H1 (cell line): ENCODE measurements around the gene HEATR1. TPM values are rescaled to one million over a fixed set of nuclear protein-coding genes. Genes with fewer than 3 reads are reported as not detected.

ENCODE experiments used
- CTCF ChIA-PET: fragments of 300-600 bp; sonication (Branson Sonifier 250); formaldehyde crosslinking; loops from one replicate; lab custom pipeline; 2021; ENCODE audit not compliant: partially characterized antibody; lab: Charles Lee
- POLR2A ChIA-PET: fragments of 300-600 bp; sonication (Branson Sonifier 250); formaldehyde crosslinking; loops from one replicate; lab custom pipeline; 2021; ENCODE audit warnings: inconsistent platforms; ENCODE audit not compliant: partially characterized antibody; lab: Charles Lee
- DNase-seq, 2 experiments: peaks; one replicate each; pipeline versions ENCODE4 v3.0.0 to v3.0.0-alpha.2; 2010 to 2022; ENCODE audit warnings: low spot score in 2 of 2, low read depth in 1 of 2, mixed read lengths in 1 of 2
- FAIRE-seq: peaks from 2 replicates; lab custom pipeline; 2011; peaks lifted over from hg19 to GRCh38; lab: Jason Lieb, UNC
- H2AFZ ChIP-seq: 2 replicates; pipeline ENCODE4 v1.8.1; 2012; ENCODE audit warnings: low read length, inconsistent platforms
- H2AK5ac ChIP-seq: 2 replicates; pipeline ENCODE4 v1.6.1; 2013; ENCODE audit warnings: low read depth, low read length
- H2BK120ac ChIP-seq: replicated peaks from 2 replicates; pipeline ENCODE3; 2013; ENCODE audit warnings: low read depth, low read length, inconsistent platforms
- H2BK12ac ChIP-seq: 2 replicates; pipeline ENCODE4 v1.6.1; 2013; ENCODE audit warnings: low read depth, low read length
- H2BK15ac ChIP-seq: 2 replicates; pipeline ENCODE4 v1.6.1; 2013; ENCODE audit warnings: low read length
- H2BK20ac ChIP-seq: 2 replicates; pipeline ENCODE4 v1.6.1; 2013; ENCODE audit warnings: low read length
- H2BK5ac ChIP-seq: 2 replicates; pipeline ENCODE4 v1.6.1; 2013; ENCODE audit warnings: low read depth, low read length
- H3K14ac ChIP-seq: 2 replicates; pipeline ENCODE4 v1.6.1; 2013; ENCODE audit warnings: inconsistent platforms; ENCODE audit not compliant: insufficient read length
- H3K18ac ChIP-seq: 2 replicates; pipeline ENCODE4 v1.6.1; 2013; ENCODE audit warnings: low read length; ENCODE audit errors: extremely low read depth
- H3K23ac ChIP-seq: 2 replicates; pipeline ENCODE4 v1.6.1; 2013; ENCODE audit warnings: inconsistent platforms; ENCODE audit not compliant: insufficient read length
- H3K23me2 ChIP-seq: 2 replicates; pipeline ENCODE4 v1.6.1; 2013; ENCODE audit warnings: low read depth, low read length
- H3K27ac ChIP-seq: 2 replicates; pipeline ENCODE4 v1.6.1; 2011; ENCODE audit warnings: low read depth, low read length, inconsistent platforms
- H3K27me3 ChIP-seq, 4 experiments: replicated peaks in 1 of 4; 1 replicate in 1 of 4; 2 replicates in 3 of 4; pipeline versions ENCODE4 v1.6.1 to v1.8.1; 2011 to 2013; ENCODE audit warnings: low read length in 3 of 4, mild to moderate bottlenecking in 3 of 4, inconsistent platforms in 2 of 4, mixed read lengths in 2 of 4, moderate library complexity in 1 of 4; ENCODE audit not compliant: control insufficient read depth in 3 of 4, insufficient read depth in 3 of 4; ENCODE audit errors: extremely low read depth in 1 of 4
- H3K36me3 ChIP-seq, 4 experiments: 2 replicates each; pipeline versions ENCODE4 v1.6.1 to v1.8.1; 2011 to 2013; ENCODE audit warnings: mild to moderate bottlenecking in 4 of 4, low read length in 3 of 4, moderate library complexity in 2 of 4, control low read depth in 1 of 4, inconsistent platforms in 1 of 4; ENCODE audit not compliant: insufficient read depth in 4 of 4, control insufficient read depth in 2 of 4
- H3K4ac ChIP-seq: replicated peaks from 2 replicates; pipeline ENCODE3; 2013; ENCODE audit warnings: low read length, low read depth, mixed read lengths, inconsistent platforms; ENCODE audit not compliant: insufficient read length
- H3K4me1 ChIP-seq, 4 experiments: replicated peaks in 1 of 4; 1 replicate in 1 of 4; 2 replicates in 3 of 4; pipeline versions ENCODE4 v1.6.1 to v1.8.1; 2011 to 2013; ENCODE audit warnings: low read length in 3 of 4, inconsistent platforms in 2 of 4, mixed read lengths in 1 of 4; ENCODE audit not compliant: insufficient read depth in 4 of 4, control insufficient read depth in 3 of 4
- H3K4me2 ChIP-seq, 2 experiments: 2 replicates each; pipeline versions ENCODE4 v1.6.1 to v1.8.1; 2011 to 2013; ENCODE audit warnings: low read depth in 2 of 2, low read length in 2 of 2, control low read depth in 1 of 2, inconsistent platforms in 1 of 2, mild to moderate bottlenecking in 1 of 2; ENCODE audit not compliant: insufficient read depth in 1 of 2
- H3K4me3 ChIP-seq, 4 experiments: fragments of 200-600, 300-600 bp in 1 of 4; sonication (generic), shearing (Covaris generic), sonication (Bioruptor Twin) in 1 of 4; 2 replicates each; pipeline versions ENCODE4 v1.5.1 to v1.8.1; 2011 to 2016; ENCODE audit warnings: low read length in 4 of 4, low read depth in 3 of 4, control low read depth in 2 of 4, inconsistent platforms in 2 of 4, mild to moderate bottlenecking in 2 of 4, mixed read lengths in 1 of 4, moderate library complexity in 1 of 4; ENCODE audit not compliant: insufficient read depth in 2 of 4; ENCODE audit errors: extremely low read depth in 1 of 4
- H3K56ac ChIP-seq: replicated peaks from 2 replicates; pipeline ENCODE3; 2013; ENCODE audit warnings: low read depth, mild to moderate bottlenecking, mixed read lengths, low read length, inconsistent platforms; ENCODE audit not compliant: insufficient read length
- H3K79me1 ChIP-seq: 2 replicates; pipeline ENCODE4 v1.6.1; 2013; ENCODE audit warnings: low read depth, low read length, control low read depth
- H3K79me2 ChIP-seq, 2 experiments: 2 replicates each; pipeline versions ENCODE4 v1.6.1 to v1.8.1; 2012 to 2013; ENCODE audit warnings: low read length in 2 of 2, mild to moderate bottlenecking in 2 of 2, inconsistent platforms in 1 of 2; ENCODE audit not compliant: insufficient read depth in 2 of 2, control insufficient read depth in 1 of 2
- H3K9ac ChIP-seq, 4 experiments: replicated peaks in 1 of 4; 1 replicate in 1 of 4; 2 replicates in 3 of 4; pipeline versions ENCODE4 v1.6.1 to v1.8.1; 2011 to 2013; ENCODE audit warnings: low read depth in 3 of 4, low read length in 3 of 4, control low read depth in 2 of 4, mild to moderate bottlenecking in 2 of 4, moderate library complexity in 2 of 4, inconsistent platforms in 1 of 4; ENCODE audit errors: extremely low read depth in 1 of 4
- H3K9me3 ChIP-seq, 2 experiments: 2 replicates each; pipeline versions ENCODE4 v1.6.1 to v1.8.1; 2012 to 2013; ENCODE audit warnings: mild to moderate bottlenecking in 2 of 2, moderate library complexity in 2 of 2, control low read depth in 1 of 2, inconsistent platforms in 1 of 2, low read depth in 1 of 2, low read length in 1 of 2, mixed read lengths in 1 of 2; ENCODE audit not compliant: insufficient read depth in 2 of 2
- H4K20me1 ChIP-seq, 2 experiments: replicated peaks in 1 of 2; 2 replicates each; pipeline versions ENCODE3 to v1.8.1; 2011 to 2013; ENCODE audit warnings: inconsistent platforms in 2 of 2, low read length in 2 of 2, mild to moderate bottlenecking in 1 of 2; ENCODE audit not compliant: insufficient read depth in 2 of 2, control insufficient read depth in 1 of 2
- H4K5ac ChIP-seq: 2 replicates; pipeline ENCODE4 v1.6.1; 2013; ENCODE audit warnings: low read length, low read depth, mixed read lengths, inconsistent platforms; ENCODE audit not compliant: insufficient read length
- H4K8ac ChIP-seq: 2 replicates; pipeline ENCODE4 v1.8.0; 2013; ENCODE audit warnings: mild to moderate bottlenecking, moderate library complexity, low read length, inconsistent platforms; ENCODE audit not compliant: insufficient read depth; ENCODE audit errors: extremely low read depth
- H4K91ac ChIP-seq: replicated peaks from 2 replicates; pipeline ENCODE3; 2013; ENCODE audit warnings: low read length, mixed read lengths, inconsistent platforms; ENCODE audit not compliant: insufficient read length
- ATF2 ChIP-seq: IDR thresholded peaks from 2 replicates; pipeline ENCODE4 v1.6.1; 2012; ENCODE audit warnings: low read length, inconsistent platforms
- CBX8 ChIP-seq: fragments of 300-800, 300-1000 bp; sonication (generic); IDR thresholded peaks from 2 replicates; pipeline ENCODE4 v1.7.1; 2016; ENCODE audit warnings: low read depth, low read length, borderline replicate concordance
- CEBPB ChIP-seq: IDR thresholded peaks from 2 replicates; pipeline ENCODE4 v1.6.1; 2012; ENCODE audit warnings: low read depth, low read length
- CHD1 ChIP-seq: IDR thresholded peaks from 2 replicates; pipeline ENCODE4 v1.6.1; 2012; ENCODE audit warnings: low read depth, low read length, improper control_type of control experiment
- EGR1 ChIP-seq: IDR thresholded peaks from 2 replicates; pipeline ENCODE4 v1.6.1; 2011; ENCODE audit warnings: low read depth, low read length, borderline replicate concordance
- MAX ChIP-seq: IDR thresholded peaks from 2 replicates; pipeline ENCODE4 v1.6.1; 2012; ENCODE audit warnings: inconsistent platforms
- PHF8 ChIP-seq: fragments of 200-600 bp; sonication (generic); conservative IDR thresholded peaks from 2 replicates; pipeline ENCODE4 v1.7.1; 2012; ENCODE audit warnings: low read depth, mild to moderate bottlenecking, inconsistent platforms, low read length, moderate library complexity
- RAD21 ChIP-seq, 2 experiments: IDR thresholded peaks in 1 of 2; conservative IDR thresholded peaks in 1 of 2; 2 replicates each; pipeline ENCODE4 v1.6.1; 2011; ENCODE audit warnings: low read depth in 2 of 2, low read length in 2 of 2, improper control_type of control experiment in 1 of 2, inconsistent platforms in 1 of 2, mild to moderate bottlenecking in 1 of 2, moderate library complexity in 1 of 2
- SIX5 ChIP-seq: IDR thresholded peaks from 2 replicates; pipeline ENCODE4 v1.6.1; 2011; ENCODE audit warnings: mild to moderate bottlenecking, low read depth, low read length
- SP2 ChIP-seq: IDR thresholded peaks from 2 replicates; pipeline ENCODE4 v1.6.1; 2012; ENCODE audit warnings: mild to moderate bottlenecking, low read length, inconsistent platforms
- SUZ12 ChIP-seq: fragments of 200-600 bp; sonication (generic); IDR thresholded peaks from 2 replicates; pipeline ENCODE4 v1.6.1; 2012; ENCODE audit warnings: mild to moderate bottlenecking, inconsistent platforms, low read length, moderate library complexity, mixed read lengths
- TAF1 ChIP-seq: IDR thresholded peaks from 2 replicates; pipeline ENCODE4 v1.6.1; 2011; ENCODE audit warnings: mild to moderate bottlenecking, low read depth, low read length
- WGBS, 2 experiments: shearing (Covaris generic) in 1 of 2; methylation state at CpG; one replicate each; pipeline versions ENCODE4 v1.1.6 to v1.1.7; 2013 to 2015; ENCODE audit warnings: low lambda C conversion rate in 2 of 2, mixed read lengths in 2 of 2, inconsistent platforms in 1 of 2, low coverage in 1 of 2, missing lambda C conversion rate in 1 of 2; ENCODE audit not compliant: insufficient replicate concordance in 2 of 2, insufficient coverage in 1 of 2, insufficient read length in 1 of 2; ENCODE audit errors: extremely low coverage in 1 of 2, missing lambda C conversion rate in 1 of 2; 5-methylcytosine and 5-hydroxymethylcytosine counted together
- polyA plus RNA-seq, 7 experiments: library from polyadenylated mRNA; depleted of rRNA in 3 of 7; stranded (reverse) in 5 of 7; unstranded in 2 of 7; fragments of >200 nt in 5 of 7; fragments of 200-250 nt in 2 of 7; gene quantifications; 1 replicate in 5 of 7; 2 replicates in 1 of 7; 4 replicates in 1 of 7; pipeline versions ENCODE4 v1.2.1 to v1.2.3, GENCODE V29; 2011 to 2013; ENCODE audit warnings: missing spikeins in 2 of 7, mixed read lengths in 2 of 7
- total RNA-seq: library from RNA; stranded (reverse); fragmentation: NEBNext Ultra II Directional; extraction: Animal tissue kit (Norgen Biotek cat#: 25700); gene quantifications from 2 replicates; pipeline ENCODE4 v1.2.1, GENCODE V29; 2021

HEATR1 gene
- total and polyA plus RNA-seq, 2 of the 8 experiments (the other 6 are each of a cell fraction or from before 2014, with no cell fraction given): 13.0 to 95.8 TPM

GRCh38 chr1:236548452-236548851 is 55.9 kb downstream of the HEATR1 start:
- Histone ChIP-seq H3K9me3 (no peaks in the 10 kb centered on the region), H3K4me3 (no peak overlapping the region), H3K27ac (no peak overlapping the region), H3K23me2 (no peaks in the 10 kb centered on the region), H3K4ac (no peak overlapping the region), H3K4me2 (no peak overlapping the region), H2BK15ac (no peak overlapping the region), H4K20me1 (peaks cover 1 to 2% of the 10 kb centered on the region in 2 experiments), H2BK20ac (no peak overlapping the region), H2AFZ (no peak overlapping the region), H3K9ac (no peak overlapping the region), H2AK5ac (no peak overlapping the region), H4K91ac (no peak overlapping the region), H2BK5ac (no peak overlapping the region), H3K79me2 (no peaks in the 10 kb centered on the region), H3K4me1 (no peaks in the 10 kb centered on the region), H3K79me1 (no peaks in the 10 kb centered on the region), H2BK12ac (no peak overlapping the region), H3K23ac (no peak overlapping the region), H3K18ac (no peak overlapping the region), H3K36me3 (peaks cover 31 to 91% (median 71%) of the 10 kb centered on the region in 4 experiments), H2BK120ac (no peak overlapping the region), H4K8ac (no peak overlapping the region), H4K5ac (no peak overlapping the region), H3K14ac (no peak overlapping the region), H3K27me3 (no peaks in the 10 kb centered on the region), H3K56ac (no peak overlapping the region)
- DNase-seq (no peak), FAIRE-seq (no peak)
- POLR2A ChIA-PET: interaction anchor here (1.0 to 1.6 kb wide), 5 partner anchors 9 to 53 kb away, joined by 3 to 5 read pairs (median 3); no protein-coding TSS in a partner anchor
- CTCF ChIA-PET: interaction anchor here (0.8 to 5.0 kb wide), 5 partner anchors 11 to 442 kb away, joined by 3 to 34 read pairs (median 3); no protein-coding TSS in a partner anchor
- 90% methylated on average over 6 of the region's 6 CpGs; no CpG with 5 or more reads in 1 of the 2 experiments for WGBS, 2 experiments
- TF ChIP-seq CHD1: no peak
- TF ChIP-seq CEBPB: no peak
- no peak for TF ChIP-seq PHF8
- TF ChIP-seq SP2: no peak
- no peak for TF ChIP-seq SIX5
- no peak for TF ChIP-seq MAX
- TF ChIP-seq SUZ12: no peak
- no peak for TF ChIP-seq RAD21 (IDR thresholded peaks at IDR 0.05 in 1 of 2, conservative IDR thresholded peaks at IDR 0.05 in 1 of 2; ENCODE audit: low read depth in 2 of 2, low read length in 2 of 2)
- no peak for TF ChIP-seq TAF1
- TF ChIP-seq ATF2: no peak
- no peak for TF ChIP-seq EGR1
- TF ChIP-seq CBX8: no peak
